ENCODE data around the gene FAM135A. TPM values are rescaled to one million over a fixed set of nuclear protein-coding genes. Genes with fewer than 3 reads are reported as not detected.

Gene FAM135A
- total RNA-seq, 1 donor from 2014 or later: 19.8 TPM

DNA sequence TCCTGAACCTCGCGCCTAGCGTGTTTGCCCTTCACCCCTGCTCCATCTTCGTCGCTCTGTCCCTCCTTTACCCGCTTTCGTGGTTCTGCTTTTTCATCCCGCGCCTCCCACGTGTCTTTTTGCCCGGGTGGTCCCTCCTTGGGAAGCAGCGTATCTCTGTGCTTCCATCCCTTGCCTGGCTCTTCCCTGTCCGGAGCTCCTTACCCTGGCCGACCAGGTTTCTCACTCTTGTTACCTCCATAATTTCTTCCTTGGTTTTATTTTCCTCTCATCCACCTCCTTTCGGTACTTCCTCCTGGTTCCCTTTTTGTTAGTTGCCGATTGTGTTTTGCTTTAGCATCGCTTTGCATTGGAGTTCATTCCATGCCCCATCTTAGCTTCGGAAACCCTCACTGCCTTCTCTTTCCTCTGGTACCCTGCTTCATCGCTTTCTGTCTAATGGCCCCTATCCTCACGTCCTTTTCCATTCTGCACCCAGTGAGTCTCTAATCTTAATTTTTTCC is 735 bp downstream of the FAM135A start:
- no peak for DNase-seq (ENCODE audit: low read depth)
- TF ChIP-seq, protein P1, sequence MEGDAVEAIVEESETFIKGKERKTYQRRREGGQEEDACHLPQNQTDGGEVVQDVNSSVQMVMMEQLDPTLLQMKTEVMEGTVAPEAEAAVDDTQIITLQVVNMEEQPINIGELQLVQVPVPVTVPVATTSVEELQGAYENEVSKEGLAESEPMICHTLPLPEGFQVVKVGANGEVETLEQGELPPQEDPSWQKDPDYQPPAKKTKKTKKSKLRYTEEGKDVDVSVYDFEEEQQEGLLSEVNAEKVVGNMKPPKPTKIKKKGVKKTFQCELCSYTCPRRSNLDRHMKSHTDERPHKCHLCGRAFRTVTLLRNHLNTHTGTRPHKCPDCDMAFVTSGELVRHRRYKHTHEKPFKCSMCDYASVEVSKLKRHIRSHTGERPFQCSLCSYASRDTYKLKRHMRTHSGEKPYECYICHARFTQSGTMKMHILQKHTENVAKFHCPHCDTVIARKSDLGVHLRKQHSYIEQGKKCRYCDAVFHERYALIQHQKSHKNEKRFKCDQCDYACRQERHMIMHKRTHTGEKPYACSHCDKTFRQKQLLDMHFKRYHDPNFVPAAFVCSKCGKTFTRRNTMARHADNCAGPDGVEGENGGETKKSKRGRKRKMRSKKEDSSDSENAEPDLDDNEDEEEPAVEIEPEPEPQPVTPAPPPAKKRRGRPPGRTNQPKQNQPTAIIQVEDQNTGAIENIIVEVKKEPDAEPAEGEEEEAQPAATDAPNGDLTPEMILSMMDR (IDR thresholded peaks at IDR 0.05; ENCODE audit: insufficient read depth, low read length, poor library complexity, severe bottlenecking): no peak
- no peaks in the 10 kb centered on the region for H3K36me3 ChIP-seq (ENCODE audit: control insufficient read depth, insufficient read depth, low read length)
- H3K27me3 ChIP-seq (ENCODE audit: control insufficient read depth, insufficient read depth, low read length): no peaks in the 10 kb centered on the region
- H3K4me3 ChIP-seq (ENCODE audit: low read depth, low read length): peak overlapping the region; percentile 95

DNA sequence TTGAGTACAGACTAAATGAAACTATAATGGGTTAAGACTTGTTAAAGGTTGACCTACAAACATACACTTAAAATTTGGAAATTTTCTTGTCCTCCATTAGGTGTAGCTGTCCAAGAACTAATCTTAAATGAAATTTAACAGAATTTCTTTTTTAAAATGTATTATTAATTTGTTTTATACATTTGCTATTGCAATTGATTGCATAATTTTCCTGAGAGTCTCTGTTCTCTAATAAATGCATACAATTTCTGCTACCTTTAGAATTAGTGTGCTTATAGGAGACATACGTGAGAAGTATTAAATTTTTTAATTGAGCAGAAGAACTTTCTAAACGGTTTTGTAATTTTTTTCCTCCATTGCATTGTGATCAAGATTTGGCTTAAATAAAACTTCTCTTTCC is 1.5 kb downstream of the FAM135A start:
- H3K4me3 ChIP-seq (ENCODE audit: low read depth, low read length): peak overlapping the region; percentile 95
- H3K27me3 ChIP-seq (ENCODE audit: control insufficient read depth, insufficient read depth, low read length): no peaks in the 10 kb centered on the region
- no peaks in the 10 kb centered on the region for H3K36me3 ChIP-seq (ENCODE audit: control insufficient read depth, insufficient read depth, low read length)
- TF ChIP-seq, protein P1 (IDR thresholded peaks at IDR 0.05; ENCODE audit: insufficient read depth, low read length, poor library complexity, severe bottlenecking): no peak
- DNase-seq (ENCODE audit: low read depth): no peak

DNA sequence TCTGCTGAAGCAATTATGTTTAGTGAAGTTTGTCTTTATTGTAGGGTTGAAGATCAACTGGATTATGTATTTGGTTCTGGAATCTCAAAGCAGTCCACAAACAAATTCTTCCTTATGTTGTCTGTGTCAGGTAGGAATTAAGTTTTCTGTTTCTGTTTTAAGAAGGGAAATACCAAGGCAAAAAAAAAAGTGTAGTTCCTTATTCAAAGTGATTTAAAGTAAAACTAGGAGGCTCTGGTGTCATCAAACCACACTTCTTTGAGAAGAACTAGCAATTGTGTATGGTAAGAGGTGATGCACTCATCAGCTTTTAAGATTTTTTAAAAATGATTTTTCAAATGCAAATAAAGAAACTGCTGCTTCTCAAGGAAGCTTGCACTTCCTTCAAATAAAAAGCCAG is 1.9 kb downstream of the FAM135A start:
- H3K4me3 ChIP-seq (ENCODE audit: low read depth, low read length): no peak overlapping the region
- DNase-seq (ENCODE audit: low read depth): no peak
- TF ChIP-seq, protein P1 (IDR thresholded peaks at IDR 0.05; ENCODE audit: insufficient read depth, low read length, poor library complexity, severe bottlenecking): no peak

DNA sequence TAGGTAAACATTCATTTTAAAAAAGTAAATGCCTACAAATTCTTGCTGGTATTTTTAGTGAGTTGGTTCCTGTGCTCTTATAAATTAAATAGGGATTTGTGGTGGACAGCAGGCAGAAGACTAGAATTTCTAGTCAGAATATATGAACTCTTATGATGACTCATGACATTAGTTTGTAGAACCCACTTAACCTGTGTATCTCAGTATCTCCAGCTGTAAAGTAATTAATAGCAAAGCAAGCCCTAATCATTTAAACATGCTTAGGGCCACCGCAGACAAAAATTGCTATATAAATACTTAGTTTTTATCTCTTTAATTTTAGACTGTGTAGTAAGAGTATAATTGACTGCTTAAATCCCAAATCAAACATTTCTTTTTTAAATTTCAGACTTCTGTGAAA is 2.4 kb downstream of the FAM135A start:
- H3K27me3 ChIP-seq (ENCODE audit: control insufficient read depth, insufficient read depth, low read length): no peaks in the 10 kb centered on the region
- TF ChIP-seq, protein P1 (IDR thresholded peaks at IDR 0.05; ENCODE audit: insufficient read depth, low read length, poor library complexity, severe bottlenecking): no peak
- H3K36me3 ChIP-seq (ENCODE audit: control insufficient read depth, insufficient read depth, low read length): no peaks in the 10 kb centered on the region
- no peak overlapping the region for H3K4me3 ChIP-seq (ENCODE audit: low read depth, low read length)
- DNase-seq (ENCODE audit: low read depth): no peak

More for the DNA sequence above, 1.9 kb downstream of the FAM135A start:
- Histone ChIP-seq H3K27me3 (ENCODE audit: control insufficient read depth, insufficient read depth, low read length) (no peaks in the 10 kb centered on the region), H3K36me3 (ENCODE audit: control insufficient read depth, insufficient read depth, low read length) (no peaks in the 10 kb centered on the region)

DNA sequence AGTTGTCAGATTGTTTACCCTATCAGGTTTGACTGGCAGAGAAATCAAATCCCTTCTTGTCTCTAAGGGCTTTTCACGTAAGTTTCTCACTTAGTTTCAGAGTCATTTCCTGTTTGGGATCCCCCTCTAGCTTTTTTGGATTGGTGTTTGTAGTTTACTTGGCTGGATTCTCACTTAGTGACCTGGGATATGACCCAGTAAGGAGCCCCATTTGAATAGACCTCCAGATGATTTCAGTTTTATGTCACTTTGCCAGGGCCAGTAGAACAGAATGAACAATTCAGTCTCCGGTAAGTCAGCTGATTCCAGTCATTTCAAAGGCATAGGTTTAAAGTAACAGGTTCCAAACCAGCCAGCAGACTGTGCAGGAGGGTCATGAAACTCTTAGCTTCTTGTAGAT is 8.2 kb downstream of the FAM135A start:
- Histone ChIP-seq H3K27me3 (ENCODE audit: control insufficient read depth, insufficient read depth, low read length) (no peaks in the 10 kb centered on the region), H3K36me3 (ENCODE audit: control insufficient read depth, insufficient read depth, low read length) (no peaks in the 10 kb centered on the region), H3K4me3 (ENCODE audit: low read depth, low read length) (no peak overlapping the region)
- TF ChIP-seq, protein P1 (IDR thresholded peaks at IDR 0.05; ENCODE audit: insufficient read depth, low read length, poor library complexity, severe bottlenecking): no peak
- DNase-seq (ENCODE audit: low read depth): no peak

Measured in kidney epithelial cell (primary cell).